Dedifferentiated amniotic fluid mesenchymal stem cell (primary cell): ENCODE results near the gene SALL2.

Source experiments
- DNase-seq: peaks from one replicate; pipeline ENCODE4 v3.0.0-alpha.2; 2016; ENCODE audit errors: extremely low spot score

Gene SALL2

DNA sequence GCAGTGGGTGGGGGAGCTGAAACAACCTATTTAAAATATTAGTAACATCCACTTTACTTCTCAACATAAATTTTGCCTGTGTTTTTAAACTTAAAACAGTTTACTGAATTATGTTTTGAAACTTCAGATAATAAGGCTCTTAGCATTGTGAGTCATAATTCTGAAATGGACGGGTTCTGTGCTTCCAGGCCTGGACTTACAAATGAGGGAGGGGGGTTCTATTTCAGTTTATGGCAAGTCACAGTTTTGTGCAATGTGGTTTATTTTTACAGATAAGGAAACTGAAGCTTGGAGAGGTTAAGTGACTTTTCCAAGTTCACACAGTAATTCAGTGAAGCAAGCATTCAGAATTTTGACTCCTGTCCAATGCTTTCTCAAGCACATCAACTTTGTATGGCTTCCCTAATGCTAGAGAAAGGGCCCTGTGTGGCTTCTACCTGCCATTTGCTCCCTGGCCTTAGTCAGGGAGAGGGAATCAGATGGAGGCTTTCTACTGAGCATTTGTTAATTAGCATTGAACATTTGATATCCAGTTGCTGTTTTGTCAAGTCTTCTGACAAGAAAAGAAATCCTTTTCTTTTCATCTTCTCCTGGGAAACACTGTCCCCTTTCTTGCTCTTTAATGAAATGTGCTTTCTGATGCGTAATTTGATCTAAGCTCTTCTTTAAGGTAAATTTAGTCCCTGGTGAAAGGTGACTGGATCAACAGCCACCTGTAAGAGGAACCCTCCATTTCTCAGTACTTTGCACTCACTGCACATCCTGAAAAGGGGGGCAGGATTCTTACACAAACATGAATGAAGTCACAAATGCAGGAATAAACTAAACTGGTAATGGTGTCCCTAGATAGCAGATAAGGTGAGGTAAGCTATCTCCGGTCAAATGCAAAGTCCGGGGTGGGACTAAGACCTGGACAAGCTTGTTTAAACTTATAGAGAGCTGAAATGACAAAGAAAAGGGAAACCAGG is 2.5 kb upstream of the SALL2 start:
- no peak for DNase-seq

DNA sequence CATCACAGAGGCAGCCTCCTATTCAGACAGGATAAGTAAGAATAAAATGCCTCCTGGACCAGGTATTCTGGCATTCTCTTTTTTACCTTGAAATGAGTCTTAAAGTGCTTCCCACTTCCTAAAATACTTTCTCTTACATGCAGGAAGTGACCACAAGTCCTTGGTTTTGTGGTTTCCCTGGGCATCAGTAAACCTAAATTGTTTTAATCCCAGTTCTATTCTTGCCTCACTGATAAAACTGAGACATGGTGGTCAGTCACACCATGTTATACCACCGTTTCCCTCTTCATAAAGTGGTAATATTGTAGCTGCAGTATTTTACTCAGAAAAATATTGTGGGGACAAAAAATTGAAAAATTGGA is 1.2 kb upstream of the SALL2 start:
- DNase-seq, result no peak

DNA sequence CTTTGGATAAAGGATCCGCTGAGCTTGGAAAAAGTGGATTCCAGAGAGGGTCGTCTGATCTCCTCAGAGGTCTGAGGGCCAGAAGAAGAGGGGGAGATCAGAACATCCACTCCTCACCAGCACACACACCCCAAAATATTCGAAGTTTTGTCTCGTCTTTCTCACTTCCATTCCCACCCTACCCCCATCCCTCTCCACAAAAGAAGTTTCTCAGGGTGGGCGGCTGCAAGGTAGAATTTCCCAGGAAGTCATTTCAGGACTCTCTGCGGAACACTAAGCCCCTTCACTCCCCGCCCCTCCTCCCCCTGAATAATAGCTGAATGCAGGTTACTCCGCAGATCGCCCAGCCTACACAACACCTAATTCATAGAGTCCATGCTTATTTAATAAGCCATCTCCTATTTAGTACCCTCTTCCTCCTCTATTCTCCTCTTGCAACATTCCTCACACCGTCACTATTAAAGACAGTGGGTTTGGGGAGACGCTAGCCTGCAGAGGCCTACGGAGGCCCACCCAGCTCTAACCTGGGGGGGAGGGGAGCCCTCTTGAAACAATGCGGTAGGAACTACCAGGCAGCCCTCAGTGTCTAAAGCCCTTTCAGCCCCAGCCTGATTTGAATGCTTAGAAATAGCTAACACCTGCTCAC is 649 bp upstream of the SALL2 start:
- DNase-seq, result no peak

DNA sequence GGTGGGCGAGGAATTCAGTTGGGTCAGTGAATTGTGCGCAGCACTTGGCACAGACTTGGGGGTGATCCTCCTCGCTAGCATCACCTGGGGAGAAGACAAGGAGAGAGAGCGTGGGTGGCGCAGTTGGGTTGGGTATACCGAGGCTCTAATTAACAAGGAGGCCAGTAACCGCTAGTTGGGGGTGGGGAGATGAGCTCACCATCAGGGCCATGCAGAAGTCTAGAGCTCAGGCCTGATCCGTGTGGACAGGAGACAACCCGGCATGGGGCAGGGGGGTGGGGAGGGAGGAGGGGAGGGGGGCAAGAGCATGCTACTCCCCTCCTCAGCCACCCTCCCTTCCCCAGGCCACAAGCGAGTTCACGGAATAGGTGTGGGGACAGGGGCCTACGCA is 580 bp downstream of the SALL2 start:
- DNase-seq, result no peak

DNA sequence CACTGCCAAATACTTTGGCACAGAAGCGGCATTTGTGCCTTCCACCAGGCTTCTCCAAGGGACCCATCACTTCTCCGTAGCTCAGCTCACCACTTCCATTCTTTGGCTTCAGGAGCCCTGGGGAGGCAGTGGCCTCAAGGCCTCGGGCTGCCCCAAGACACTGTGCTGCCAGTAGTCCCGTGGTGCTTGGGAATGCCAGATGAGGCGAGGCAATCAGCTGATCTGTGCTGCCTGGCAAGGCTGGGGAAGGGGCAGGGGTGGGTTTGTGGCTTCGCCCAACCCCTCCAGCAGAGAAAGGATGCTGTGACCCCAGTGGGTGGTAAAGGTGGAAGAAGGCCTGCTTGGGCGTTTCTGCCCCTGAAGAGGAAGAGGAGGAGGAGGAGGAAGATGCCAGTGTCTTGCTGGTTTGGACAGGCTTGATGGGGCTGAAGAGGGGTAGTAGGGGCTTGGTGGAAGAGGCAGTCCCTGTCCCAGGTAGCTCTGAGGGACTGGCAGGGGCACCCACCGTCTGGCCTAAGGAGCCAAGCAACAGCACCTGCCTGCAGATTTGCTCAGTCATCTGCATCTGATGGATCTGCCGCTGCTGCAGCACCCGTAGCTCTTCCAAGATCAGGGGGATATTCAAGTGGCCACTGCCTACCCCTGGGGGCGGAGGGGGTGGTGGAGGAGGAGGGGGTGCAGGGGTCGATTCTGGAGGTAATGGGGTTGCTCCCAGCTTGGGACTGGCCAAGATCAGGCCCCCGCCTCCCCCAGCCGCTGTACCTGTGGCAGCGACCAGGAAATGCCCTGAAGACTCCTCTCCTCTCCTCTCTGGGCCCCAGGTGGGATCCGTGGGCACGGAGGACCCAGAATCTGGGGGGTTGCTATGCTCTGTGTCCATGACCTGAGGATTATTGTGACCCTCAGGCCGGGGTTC is 1.3 kb downstream of the SALL2 start:
- no peak for DNase-seq

DNA sequence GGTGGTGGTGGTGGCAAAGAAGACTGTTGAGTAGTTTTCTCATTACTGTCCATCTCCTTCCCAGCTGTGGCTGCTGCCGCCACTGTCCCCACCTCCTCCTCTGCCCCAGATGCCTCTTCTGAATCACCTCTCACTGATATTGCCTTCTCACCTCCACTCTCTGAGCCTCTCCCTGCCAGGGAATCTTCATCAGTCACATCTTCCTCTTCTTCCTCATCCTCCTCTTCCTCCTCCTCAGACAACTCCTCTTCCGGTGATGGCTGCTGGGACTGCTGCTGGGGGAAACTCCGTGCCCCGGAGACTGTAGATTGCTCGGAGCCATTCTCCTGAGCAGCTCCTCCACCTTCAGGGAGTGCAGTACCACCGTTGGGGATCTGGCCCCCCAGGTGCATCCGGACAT is 2.9 kb downstream of the SALL2 start:
- no peak for DNase-seq

GRCh38 chr14:21521501-21521900 is 4.6 kb downstream of the SALL2 start:
- no peak for DNase-seq

DNA sequence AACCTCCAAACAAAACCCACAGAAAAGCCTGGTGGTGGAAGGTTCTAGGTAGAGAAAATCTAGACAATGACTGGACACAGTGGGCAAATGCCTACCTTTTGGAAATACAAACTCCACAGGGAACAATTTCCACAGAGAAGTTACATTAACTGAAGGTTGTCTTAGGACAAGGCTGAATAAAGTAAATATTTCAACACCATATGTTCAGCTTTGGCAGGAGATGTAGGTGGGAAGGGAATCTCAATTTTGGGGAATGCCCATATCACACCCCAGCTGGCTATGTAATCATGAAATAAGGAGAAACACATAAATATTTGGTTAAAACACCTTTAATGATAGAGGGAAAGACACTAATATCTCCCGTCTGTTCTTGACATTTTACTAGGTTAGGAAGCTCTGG is 5.4 kb downstream of the SALL2 start:
- no peak for DNase-seq

DNA sequence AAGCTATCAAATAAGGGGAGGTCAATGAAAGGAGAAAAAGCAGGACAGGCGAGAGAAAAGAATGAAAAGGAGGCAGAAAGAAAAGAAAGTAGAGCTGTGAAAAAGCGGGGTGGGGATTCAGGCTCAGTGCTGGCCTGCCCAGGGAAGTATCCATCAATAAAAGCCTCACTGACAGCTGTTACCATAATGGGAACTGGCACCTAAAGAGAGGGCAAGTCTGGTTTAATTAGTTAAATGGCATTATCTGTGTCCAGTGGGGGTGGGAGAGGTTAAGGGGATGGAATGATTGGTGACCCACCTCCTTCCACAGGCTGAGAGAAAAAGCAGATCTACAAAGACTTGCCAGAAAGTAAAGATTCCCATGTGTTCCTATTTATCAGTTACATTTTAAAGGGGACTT is 7.4 kb downstream of the SALL2 start:
- no peak for DNase-seq

- DNase-seq, result no peak
Measured at GRCh38 chr14:21514341-21514740, 11.8 kb downstream of the SALL2 start.

DNA sequence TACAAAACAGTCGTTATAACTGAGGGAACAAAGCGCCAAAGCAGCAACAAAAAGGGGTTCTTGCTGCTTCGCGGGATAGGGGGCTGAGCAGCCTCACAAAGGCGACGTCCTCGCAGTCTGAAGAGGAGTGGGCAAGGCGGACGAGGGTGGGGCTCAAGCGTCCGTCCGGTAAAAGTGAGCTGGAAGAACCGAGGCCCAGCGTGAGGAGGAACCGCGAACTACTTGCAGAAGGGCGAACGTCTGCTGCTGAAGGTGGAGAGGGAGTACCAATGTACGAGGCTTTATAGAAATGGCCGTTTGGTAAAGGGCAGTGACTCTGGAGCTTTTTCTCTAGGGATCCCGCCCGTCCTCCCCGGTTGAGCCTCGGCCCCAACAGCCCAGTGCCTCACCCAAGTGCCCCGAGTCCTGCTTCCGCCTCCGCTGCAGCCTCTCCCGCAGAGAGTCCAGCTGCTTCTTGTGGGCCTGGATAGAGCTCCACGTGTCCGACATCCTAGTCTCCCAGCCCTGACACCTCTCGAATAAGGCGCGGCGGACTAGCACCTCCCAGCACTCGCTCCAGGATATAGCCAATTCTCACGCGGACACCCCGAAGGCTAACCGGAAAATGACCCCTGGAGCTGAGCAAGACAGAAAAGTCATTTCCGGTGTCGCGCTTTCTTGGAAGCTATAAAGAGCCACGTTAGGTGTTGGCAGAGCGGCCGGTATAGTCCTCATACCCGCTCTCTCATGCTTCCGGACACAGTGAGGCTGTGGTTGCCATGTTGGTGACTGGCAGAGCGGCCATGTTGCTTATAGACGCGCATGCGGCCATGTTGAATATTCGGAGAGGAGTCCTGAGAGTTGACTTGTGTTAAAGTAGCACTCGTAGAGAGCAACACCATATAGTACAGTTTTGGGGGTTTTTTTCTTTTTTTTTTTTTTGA is 15.2 kb downstream of the SALL2 start, which contains the start of gene METTL3:
Gene METTL3 (minus strand): TSS at position 606 of the 923 bp plus-strand sequence. CDS start 117 bp downstream, at position 489.
- DNase-seq, result peak; percentile 99

- no peak for DNase-seq
Measured at GRCh38 chr14:21509432-21510143, 16.6 kb downstream of the SALL2 start.

GRCh38 chr14:21506557-21506956 is 19.6 kb downstream of the SALL2 start:
- no peak for DNase-seq

- DNase-seq, result no peak
Measured at GRCh38 chr14:21505012-21505553, 21.1 kb downstream of the SALL2 start.

GRCh38 chr14:21503376-21503775 is 22.8 kb downstream of the SALL2 start:
- no peak for DNase-seq

- no peak for DNase-seq
Measured at GRCh38 chr14:21501568-21501967, 24.6 kb downstream of the SALL2 start.

- peak; percentile 44 for DNase-seq
Measured at GRCh38 chr14:21498540-21499526, 27.3 kb downstream of the SALL2 start.

- DNase-seq, result no peak
Measured at GRCh38 chr14:21496453-21496852, 29.7 kb downstream of the SALL2 start.
